Colonic mucosa (tissue), 4 donors: ENCODE results near the gene LSM2. TPM values are rescaled to one million over a fixed set of nuclear protein-coding genes. Genes with fewer than 3 reads are reported as not detected.
A peak's percentile ranks its signal among the peaks of the same experiment; 100 is the strongest.
"Not testable (repeated sequence)": the region's sequence is repeated elsewhere in the genome, so short reads cannot be mapped to it uniquely, and the experiment has no call there.

Source experiments
- DNase-seq: peaks from one replicate; pipeline ENCODE4 v3.0.0-alpha.2; 2020
- H3K27ac ChIP-seq: fragments of 200-600 bp; one replicate; pipeline ENCODE4 v1.8.0; 2021
- H3K27me3 ChIP-seq: fragments of 200-600 bp; one replicate; pipeline ENCODE4 v1.8.0; 2021
- H3K36me3 ChIP-seq: fragments of 200-600 bp; one replicate; pipeline ENCODE4 v1.8.0; 2021
- H3K4me1 ChIP-seq: fragments of 200-600 bp; one replicate; pipeline ENCODE4 v1.8.0; 2021; ENCODE audit warnings: mild to moderate bottlenecking
- H3K4me3 ChIP-seq: fragments of 200-600 bp; one replicate; pipeline ENCODE4 v1.8.0; 2021
- H3K9ac ChIP-seq, 2 donors: one replicate each; pipeline ENCODE4 v1.7.0; 2013; ENCODE audit warnings: control low read depth in 2 of 2, low read depth in 2 of 2, low read length in 2 of 2
- H3K9me3 ChIP-seq: fragments of 200-600 bp; one replicate; pipeline ENCODE4 v1.8.0; 2021
- CTCF ChIP-seq: fragments of 200-600 bp; IDR thresholded peaks from one replicate; pipeline ENCODE4 v1.8.0; 2022; ENCODE audit warnings: antibody characterized with exemption, mild to moderate bottlenecking
- intact Hi-C: fragments of 100-400 bp; cut with DNase I; formaldehyde crosslinking; loops from one replicate; pipeline ENCODE4 v1.14.1; 2022
- total RNA-seq, 2 donors: library from RNA; stranded (reverse); fragmentation: NEBNext Ultra II Directional in 1 of 2; extraction: Animal tissue kit (Norgen Biotek cat#: 25700) in 1 of 2; gene quantifications; one replicate each; pipeline ENCODE4 v1.2.1, GENCODE V29; 2021
- donor health status: healthy.
- donor health status: DM: no; HTN: no; CAD: no.
- donor health status: DM: no; HTN: no; CAD: no.

LSM2 gene
- total RNA-seq: 10 to 100 TPM; 37.6 to 61.3 TPM

GRCh38 chr6:31806470-31807272, at the start of gene LSM2:
Gene LSM2 (minus strand): TSS chr6:31806966. CDS start chr6:31806757, 209 bp downstream.
- Histone ChIP-seq H3K9ac (peak within 1 kb of the TSS; percentile 79 to 97), H3K9me3 (no peaks in the 10 kb centered on the region), H3K4me3 (peak within 1 kb of the TSS; percentile 61), H3K27me3 (no peaks in the 10 kb centered on the region), H3K27ac (peak within 1 kb of the TSS; percentile 91), H3K4me1 (peaks cover 9% of the 10 kb centered on the region), H3K36me3 (no peaks in the 10 kb centered on the region)
- DNase-seq: peak; percentile 96
- TF ChIP-seq CTCF: no peak
- intact Hi-C loops: no loop called here

GRCh38 chr6:31851980-31852718, 45.4 kb upstream of the LSM2 start:
- intact Hi-C loops, H3K27me3 ChIP-seq, H3K27ac ChIP-seq, H3K36me3 ChIP-seq, H3K4me3 ChIP-seq, DNase-seq, H3K9ac ChIP-seq, H3K9me3 ChIP-seq, H3K4me1 ChIP-seq: not testable (repeated sequence)

GRCh38 chr6:31851485-31851832, 44.7 kb upstream of the LSM2 start:
- Histone ChIP-seq H3K4me3 (no peak overlapping the region), H3K4me1 (no peaks in the 10 kb centered on the region), H3K9me3 (no peaks in the 10 kb centered on the region), H3K9ac (no peak overlapping the region), H3K27me3 (no peaks in the 10 kb centered on the region), H3K36me3 (no peaks in the 10 kb centered on the region), H3K27ac (no peak overlapping the region)
- no peak for TF ChIP-seq CTCF
- no peak for DNase-seq
- intact Hi-C loops: no loop called here

GRCh38 chr6:31850765-31851484, 44.2 kb upstream of the LSM2 start:
- Histone ChIP-seq H3K4me3 (no peak overlapping the region), H3K9me3 (no peaks in the 10 kb centered on the region), H3K27ac (no peak overlapping the region), H3K4me1 (no peaks in the 10 kb centered on the region), H3K27me3 (no peaks in the 10 kb centered on the region), H3K36me3 (no peaks in the 10 kb centered on the region), H3K9ac (no peak overlapping the region)
- intact Hi-C loops: no loop called here
- no peak for DNase-seq
- no peak for TF ChIP-seq CTCF

- no peaks in the 10 kb centered on the region for H3K4me1 ChIP-seq
- no peak for TF ChIP-seq CTCF
- no peak for DNase-seq
- H3K27ac ChIP-seq: no peak overlapping the region
- H3K4me3 ChIP-seq: no peak overlapping the region
- H3K36me3 ChIP-seq: no peaks in the 10 kb centered on the region
- intact Hi-C loops: no loop called here
- H3K9me3 ChIP-seq: no peaks in the 10 kb centered on the region
- H3K9ac ChIP-seq: no peak overlapping the region
- H3K27me3 ChIP-seq: no peaks in the 10 kb centered on the region
Measured at GRCh38 chr6:31847276-31847978, 40.7 kb upstream of the LSM2 start.
